ENCODE results near the gene GUCA2B.

DNA sequence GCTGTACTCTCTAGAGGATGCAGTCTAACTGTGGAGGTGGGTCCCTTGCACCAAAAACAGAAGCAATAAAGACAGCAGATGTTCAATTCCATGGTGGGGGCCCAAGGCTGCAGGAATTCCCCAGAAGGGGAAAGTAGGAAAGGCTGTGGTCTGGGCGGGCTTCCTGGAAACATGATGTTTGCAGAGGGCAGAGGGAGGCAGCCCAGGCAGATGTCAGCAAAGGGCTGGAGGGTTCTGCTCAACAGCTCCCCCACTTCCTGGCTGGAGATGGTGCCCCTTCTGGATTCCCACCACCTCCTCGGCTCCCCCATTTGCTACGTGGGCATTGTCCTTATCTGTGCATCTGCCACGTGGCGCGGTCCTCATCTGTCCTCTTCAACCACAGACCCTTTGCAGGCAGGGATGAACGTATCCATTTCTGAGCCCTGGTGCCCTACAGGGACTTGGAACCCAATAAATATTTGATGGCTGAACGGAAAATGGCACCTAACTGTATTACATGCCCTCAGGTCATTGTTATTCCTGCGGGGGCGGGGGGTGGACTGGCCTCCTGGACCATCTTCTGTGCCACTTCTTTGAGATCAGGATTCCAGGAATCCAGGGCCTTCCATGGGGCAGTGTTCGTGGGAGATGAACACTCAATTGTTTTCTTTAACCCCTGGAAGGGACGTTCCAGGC is 8.4 kb upstream of the GUCA2B start:
- TF ChIP-seq, protein P1, sequence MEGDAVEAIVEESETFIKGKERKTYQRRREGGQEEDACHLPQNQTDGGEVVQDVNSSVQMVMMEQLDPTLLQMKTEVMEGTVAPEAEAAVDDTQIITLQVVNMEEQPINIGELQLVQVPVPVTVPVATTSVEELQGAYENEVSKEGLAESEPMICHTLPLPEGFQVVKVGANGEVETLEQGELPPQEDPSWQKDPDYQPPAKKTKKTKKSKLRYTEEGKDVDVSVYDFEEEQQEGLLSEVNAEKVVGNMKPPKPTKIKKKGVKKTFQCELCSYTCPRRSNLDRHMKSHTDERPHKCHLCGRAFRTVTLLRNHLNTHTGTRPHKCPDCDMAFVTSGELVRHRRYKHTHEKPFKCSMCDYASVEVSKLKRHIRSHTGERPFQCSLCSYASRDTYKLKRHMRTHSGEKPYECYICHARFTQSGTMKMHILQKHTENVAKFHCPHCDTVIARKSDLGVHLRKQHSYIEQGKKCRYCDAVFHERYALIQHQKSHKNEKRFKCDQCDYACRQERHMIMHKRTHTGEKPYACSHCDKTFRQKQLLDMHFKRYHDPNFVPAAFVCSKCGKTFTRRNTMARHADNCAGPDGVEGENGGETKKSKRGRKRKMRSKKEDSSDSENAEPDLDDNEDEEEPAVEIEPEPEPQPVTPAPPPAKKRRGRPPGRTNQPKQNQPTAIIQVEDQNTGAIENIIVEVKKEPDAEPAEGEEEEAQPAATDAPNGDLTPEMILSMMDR (IDR thresholded peaks at IDR 0.05): no peak
- no peak for TF ChIP-seq POLR2A (IDR thresholded peaks at IDR 0.05)

All from right lobe of liver (tissue), 4 donors.